Astrocyte of the hippocampus (primary cell): ENCODE data around the gene ATP6V1A.
"Not testable (repeated sequence)": the region's sequence is repeated elsewhere in the genome, so short reads cannot be mapped to it uniquely, and the experiment has no call there.

ENCODE experiments used
- DNase-seq: peaks from one replicate; pipeline ENCODE4 v3.0.0; 2011; ENCODE audit warnings: low read depth, low spot score

ATP6V1A gene

DNA sequence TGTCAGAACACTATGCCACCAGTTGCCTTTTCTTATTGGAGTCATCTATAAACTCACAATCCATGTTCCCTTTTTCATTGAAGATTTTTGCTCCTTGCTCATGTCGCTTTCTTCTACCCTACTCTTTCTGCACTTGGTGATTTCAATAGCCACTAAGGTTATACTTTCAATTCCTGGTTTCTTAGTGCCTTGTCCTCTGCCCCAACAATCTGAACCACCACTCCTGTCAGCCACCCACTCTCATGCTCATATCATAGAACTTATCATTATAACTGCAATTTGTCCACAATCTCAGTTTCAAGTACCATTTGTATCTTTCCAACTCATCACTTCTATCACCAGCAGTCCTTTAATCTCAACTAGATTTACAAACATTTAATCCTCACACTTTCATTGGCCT is 81.8 kb downstream of the ATP6V1A start:
- DNase-seq: no peak

DNA sequence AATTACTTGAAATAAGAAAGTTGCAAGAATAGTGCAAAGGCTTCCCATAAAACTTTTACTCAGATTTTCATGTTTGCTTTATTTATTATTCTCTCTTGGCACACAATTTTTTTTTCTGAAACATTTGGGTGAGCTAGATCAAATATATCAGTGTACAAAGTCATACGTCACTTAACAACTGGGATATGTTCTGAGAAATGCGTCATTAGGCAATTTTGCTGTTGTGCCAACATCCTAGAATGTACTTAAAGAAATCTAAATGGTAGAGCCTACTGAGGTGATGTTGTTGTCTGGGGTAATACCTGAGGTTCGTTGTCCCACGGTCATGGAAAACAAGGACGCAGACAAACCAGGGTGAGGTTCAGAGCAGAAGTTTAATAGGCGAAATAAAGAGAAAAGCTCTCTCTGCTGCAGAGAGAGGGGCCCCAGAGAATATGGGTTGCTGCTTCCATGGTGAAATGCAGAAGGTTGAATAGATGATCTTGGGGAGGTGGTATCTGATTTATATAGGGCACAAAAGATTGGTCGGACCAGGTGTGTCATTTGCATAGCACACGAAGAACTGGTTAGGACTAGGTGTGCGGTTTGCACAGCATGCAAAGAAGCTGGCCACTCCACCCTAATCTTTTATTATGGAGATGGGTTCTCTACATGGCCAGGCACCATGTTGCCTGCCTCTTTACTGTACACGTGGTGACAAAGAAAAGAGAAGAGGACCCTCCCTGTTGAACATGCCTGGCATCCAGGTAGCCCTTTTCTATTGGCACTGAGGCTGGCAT is 82.9 kb downstream of the ATP6V1A start:
- DNase-seq: no peak

DNA sequence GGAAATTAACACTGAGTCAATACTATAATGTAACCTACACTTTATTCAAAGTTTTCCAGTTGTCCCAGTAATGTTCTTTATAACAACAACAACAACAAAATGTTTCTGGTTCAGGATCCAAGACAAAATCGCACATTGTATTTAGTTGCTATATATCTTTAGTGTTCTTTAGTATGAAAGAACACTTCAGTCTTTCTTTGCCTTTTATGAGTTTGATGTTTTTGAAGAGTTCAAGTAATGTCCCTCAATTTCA is 84.2 kb downstream of the ATP6V1A start:
- DNase-seq: no peak

DNA sequence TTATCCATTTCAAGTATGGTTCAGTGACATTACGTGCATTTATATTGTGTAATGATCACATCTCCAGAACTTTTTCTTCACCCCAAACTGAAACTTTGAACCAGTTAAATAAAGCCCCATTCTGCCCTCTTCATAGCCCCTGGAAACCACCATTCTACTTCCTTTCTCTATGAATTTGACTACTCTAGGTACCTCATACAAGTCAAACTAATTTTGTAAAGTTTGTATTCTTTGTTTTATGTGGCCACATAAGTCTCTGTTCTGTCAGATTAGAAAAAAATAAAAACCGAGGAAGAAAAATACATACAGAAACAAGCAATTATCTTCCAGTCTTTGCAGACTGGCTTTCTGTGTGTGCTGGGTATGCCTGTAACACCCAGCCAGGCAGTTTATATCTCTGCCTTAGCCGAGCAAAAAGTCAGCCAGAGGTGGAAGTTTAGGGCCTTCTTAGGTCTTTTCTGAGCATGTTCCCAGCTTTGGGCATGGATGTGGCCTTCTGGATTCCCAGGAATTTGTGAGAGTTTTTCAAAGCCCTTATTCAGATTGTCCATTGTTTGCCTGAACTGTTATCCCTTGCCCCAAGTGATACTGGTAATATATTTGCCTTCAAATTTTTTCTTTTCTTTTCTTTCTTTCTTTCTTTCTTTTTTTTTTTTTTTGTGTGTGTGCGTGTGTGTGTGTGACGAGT is 85.8 kb downstream of the ATP6V1A start:
- DNase-seq: peak; percentile 52

DNA sequence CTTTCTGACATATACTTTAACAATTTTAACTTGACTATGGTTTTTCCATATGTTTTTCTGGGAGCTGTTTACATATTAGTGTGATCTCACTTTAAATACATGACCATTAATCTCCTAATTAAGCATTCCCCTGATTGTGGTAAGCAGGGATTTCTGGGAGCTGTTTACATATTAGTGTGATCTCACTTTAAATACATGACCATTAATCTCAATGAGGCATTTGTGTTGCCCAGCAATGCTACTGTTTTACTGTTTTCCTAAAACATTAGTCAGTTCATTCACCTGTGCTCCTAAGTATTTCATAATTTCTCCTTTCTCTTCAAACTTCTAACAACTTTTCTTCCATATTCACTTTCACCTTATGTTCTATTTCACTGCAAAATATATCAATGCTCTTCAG is 88.1 kb downstream of the ATP6V1A start:
- DNase-seq: no peak

DNA sequence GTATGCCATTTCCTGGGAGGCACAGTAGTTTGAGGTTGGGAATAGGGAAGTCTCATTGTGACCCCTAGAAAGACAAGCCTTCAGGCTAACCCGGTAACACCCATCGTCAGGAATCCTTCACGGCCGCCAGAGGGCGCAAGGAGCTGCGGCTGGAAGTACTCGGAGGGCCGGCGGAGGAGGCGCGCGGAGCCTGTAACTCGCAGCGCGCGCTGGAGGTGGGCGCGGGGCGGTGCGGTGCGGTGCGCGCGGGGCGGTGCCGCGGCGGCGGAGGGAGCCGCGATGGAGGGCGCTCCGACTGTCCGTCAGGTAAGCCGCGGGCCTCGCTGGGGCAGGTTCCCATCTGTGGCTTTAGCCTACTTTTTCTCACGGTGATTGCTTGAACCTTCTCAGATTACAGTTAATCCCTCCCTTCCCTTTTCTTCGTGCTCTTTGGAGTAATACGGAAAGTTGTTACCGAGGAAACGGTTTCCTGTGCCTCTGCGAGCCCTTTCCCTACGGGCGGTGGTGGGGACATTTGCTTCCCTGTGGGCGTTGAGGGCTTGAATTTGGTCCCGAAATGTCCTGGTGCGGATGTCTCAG is 91.9 kb downstream of the ATP6V1A start, which contains the start of gene GRAMD1C:
Gene GRAMD1C, plus strand, starts transcription at position 158 of the 579 bp plus-strand sequence. Its CDS starts 122 bp downstream, at position 280.
- peak; percentile 96 for DNase-seq

DNA sequence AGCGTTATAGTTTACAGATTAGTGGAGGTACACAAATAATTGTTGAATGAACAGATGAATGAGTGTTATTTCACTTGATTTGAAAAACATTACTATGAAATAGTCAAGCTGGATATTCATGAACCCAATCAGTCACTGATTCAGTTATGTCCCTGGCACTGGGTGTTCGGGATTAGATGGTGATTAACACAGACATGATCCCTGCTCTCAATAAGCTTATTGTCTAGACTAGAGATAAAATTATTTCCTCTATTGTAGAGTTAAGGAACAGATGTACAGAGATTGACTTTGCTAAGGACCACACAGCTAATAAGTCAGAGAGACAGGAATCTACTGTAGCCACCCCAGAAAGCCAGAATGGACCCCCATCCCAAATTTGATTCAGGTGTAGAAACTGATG is 92.7 kb downstream of the ATP6V1A start:
- DNase-seq: no peak

DNA sequence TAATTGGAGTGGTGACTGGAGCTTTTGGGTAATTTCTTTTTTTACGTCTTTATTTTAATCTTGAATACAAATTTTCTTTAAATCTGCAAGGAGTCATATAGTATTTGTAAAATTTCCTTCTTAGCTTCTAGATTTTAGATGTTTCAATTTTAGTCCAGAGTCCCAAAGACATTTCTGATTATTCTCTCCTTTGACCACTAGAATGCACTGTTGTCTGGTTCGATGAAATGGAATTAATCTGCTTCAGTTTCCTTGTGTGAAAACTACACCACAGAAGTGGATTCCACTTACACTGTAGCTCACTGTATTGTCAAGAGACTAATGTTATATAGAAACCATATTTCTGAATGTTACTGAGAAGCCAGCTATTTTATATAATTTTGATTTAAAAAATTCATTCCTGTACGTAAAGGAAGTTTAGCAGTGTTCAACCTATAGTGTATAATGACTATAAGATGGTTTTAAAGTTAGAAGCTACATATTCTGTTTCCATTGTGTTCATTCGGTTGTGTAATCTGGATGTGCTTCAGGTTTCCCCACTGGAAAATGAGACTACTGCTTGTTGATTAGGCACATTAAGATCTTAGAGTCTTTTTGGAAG is 97.9 kb downstream of the ATP6V1A start:
- DNase-seq: peak; percentile 65

DNA sequence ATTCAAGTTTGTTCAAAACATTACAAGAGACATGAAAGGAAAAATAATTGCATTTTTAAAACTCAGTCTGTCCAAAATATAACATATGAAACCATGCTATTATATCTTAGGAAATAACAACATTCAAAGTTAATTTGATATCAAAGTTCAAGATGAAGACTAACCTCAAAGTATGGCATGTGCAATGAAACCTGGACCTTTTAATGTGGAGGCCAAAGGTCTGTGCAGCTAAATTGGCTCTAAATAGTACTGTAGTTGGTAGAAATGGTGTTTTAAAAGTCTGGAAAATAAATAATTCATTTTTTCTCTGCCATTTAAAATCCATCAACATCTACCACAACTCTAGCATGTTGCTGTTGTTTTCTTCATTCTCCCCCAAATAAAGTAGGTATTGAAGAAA is 100.4 kb downstream of the ATP6V1A start:
- DNase-seq: no peak

DNA sequence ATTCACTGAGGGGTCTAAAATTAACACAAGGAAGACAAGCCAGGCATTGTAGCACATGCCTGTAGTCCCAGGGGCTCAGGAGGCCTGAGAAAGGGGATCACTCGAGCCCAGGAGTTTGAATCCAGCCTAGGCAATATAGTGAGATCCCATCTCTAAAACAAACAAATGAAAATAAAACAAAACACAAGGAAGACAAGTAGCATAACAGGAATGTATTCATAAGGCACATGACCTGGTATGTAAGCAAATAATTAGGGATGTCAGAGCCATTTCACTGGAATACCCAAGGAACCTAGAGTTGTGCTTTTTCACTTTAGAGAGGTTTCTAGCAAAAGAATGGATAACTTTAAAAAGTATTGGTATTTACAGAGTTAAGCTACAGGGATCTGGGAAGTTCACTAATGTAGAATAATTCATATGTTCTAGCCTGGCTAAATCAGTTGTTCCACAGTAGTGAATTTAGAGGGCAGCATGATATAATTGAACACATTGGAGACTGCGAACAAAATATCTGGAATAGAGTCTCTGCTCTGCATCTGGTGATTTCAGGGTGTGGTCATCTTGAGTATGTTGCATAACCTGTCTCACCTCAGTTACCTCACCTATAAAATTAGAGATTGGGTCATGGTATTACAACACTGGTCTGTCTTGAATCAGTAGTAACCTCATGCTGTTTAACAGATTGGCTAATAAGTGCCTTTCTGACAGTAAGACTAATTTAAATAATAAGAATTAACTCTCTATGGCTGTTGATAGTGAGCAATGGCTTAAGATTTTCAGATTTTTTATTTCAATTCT is 101.0 kb downstream of the ATP6V1A start:
- no peak for DNase-seq

DNA sequence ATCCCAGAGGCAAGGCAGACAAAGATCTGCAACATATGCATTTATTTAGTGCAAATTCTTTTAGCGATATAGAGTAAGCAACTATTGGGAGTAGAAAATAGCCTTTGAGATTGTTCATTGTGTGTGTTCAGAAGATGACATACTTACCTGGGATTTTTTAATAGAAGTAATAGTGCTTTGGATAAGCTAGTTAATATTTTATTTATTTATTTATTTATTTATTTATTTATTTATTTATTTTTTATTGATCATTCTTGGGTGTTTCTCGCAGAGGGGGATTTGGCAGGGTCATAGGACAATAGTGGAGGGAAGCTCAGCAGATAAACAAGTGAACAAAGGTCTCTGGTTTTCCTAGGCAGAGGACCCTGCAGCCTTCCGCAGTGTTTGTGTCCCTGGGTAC is 102.2 kb downstream of the ATP6V1A start:
- not testable (repeated sequence) for DNase-seq

DNA sequence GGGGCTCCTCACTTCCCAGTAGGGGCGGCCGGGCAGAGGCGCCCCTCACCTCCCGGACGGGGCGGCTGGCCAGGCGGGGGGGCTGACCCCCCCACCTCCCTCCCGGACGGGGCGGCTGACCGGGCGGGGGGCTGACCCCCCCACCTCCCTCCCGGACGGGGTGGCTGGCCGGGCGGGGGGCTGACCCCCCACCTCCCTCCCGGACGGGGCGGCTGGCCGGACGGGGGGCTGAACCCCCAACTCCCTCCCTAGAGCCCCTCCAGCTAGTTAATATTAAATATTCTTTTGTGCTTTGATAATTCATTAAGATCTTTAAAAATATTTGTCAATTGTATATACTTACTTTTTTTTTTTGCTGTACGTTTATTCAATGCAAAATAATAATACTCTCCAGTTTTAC is 103.0 kb downstream of the ATP6V1A start:
- not testable (repeated sequence) for DNase-seq

DNA sequence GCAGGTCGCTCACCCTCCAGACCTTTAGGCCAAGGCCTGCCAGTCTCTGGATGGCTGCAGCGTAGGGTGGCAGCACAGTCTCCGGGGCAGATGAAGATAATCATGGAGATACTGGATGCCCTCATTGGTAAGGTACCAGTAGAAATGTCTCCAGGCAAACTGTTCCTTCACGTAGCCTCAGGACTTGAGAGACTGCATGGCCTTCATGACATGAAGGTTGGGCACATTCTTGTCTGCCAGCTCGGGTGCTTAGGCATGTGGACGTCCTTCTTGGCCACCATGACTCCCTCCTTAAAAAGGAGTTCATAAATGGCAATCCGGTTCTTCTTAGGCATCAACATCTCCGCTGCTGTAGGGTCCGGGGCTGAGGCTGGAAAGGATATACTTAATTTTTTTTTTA is 103.6 kb downstream of the ATP6V1A start:
- DNase-seq: not testable (repeated sequence)

DNA sequence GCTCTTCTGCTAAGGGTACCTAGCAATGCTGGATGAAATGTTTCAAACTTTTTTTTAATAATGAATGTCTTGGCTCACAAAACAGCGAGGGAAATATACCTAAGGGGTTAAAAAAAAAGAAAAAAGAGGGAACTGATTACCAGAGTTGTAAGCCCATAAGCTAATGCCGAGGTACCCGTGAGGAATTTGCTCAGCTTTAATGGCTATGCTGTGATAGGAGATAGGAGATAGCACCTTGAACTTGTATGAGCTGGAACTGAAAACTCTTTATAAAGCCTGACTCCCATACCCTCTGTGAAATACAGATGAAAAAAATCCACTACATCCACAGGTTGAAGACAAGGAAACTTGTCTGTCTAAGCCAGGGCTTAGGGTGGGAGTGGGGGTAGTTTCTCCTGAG is 105.7 kb downstream of the ATP6V1A start:
- DNase-seq: no peak
